HG02763 (cell line): ENCODE data around the gene HSPA4L.

Source experiments
- ATAC-seq: cut with Tn5 transposase; IDR thresholded peaks from one replicate; pipeline ENCODE4 v1.9.1; 2021; ENCODE audit warnings: mild to moderate bottlenecking, moderate library complexity; ENCODE audit not compliant: unreplicated experiment

Gene HSPA4L

DNA sequence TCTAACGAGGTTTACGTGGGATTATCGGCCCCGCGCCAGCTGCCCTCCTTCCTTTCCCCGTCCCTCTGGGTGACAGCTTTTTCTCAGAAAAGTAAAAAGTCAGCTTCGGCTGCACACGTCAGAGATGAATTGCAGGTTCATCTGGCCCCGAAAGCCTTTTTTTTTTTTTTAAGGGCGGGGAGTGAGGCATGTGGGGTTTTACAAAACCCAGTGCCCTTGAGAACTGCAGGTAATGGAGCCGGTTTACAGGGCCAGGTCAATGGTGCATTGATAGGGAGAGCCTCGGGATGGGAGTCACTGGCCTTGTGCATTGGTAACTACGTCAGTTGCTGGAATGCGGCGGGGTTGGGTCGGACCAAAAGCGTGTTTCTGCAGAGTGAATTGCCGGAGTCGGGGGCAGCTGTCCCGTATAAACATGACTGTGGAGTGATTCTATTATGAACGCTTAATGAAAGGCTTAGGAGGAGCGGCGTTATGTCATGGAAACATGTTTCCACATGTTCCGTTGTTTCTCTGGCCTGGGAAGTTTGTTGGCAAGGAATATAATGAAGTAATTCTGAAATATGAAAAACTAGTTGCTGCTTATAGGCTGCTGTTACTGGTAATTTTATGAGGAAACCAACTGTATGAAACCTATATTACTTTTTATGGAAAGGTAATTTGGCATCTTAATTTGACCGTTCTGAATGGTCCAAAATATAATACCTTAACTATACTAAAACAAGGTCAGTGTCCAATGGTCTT lies 1.1 kb downstream of the HSPA4L start:
- ATAC-seq = no peak

GRCh38 chr4:127783955-127784770 lies 2.0 kb downstream of the HSPA4L start:
- ATAC-seq = no peak

- ATAC-seq = peak; percentile 62
These were observed 6.4 kb downstream of the HSPA4L start for GRCh38 chr4:127788517-127788916.

DNA sequence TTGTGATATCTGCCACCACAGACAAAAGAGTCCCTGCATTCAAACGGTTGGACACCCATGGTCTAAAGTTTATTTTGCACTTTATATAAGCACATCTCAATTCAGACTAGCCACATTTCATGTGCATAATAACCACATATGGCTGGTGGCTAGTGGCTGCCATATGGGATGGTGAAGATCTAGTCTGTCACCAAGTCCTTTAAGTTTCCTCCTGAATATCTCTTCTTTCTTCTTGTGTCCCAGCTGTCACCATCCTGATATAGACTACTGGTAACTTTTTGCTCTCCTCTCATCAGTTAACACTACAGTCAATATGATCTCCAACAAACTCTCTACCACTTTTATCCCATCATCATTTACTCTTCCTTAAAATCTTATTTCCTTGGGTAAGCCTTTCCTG lies 9.3 kb downstream of the HSPA4L start:
- ATAC-seq = no peak

- no peak for ATAC-seq
These were observed 11.4 kb downstream of the HSPA4L start for GRCh38 chr4:127793528-127793927.

GRCh38 chr4:127799711-127800110 lies 17.6 kb downstream of the HSPA4L start:
- no peak for ATAC-seq

GRCh38 chr4:127809173-127809800 lies 27.2 kb downstream of the HSPA4L start:
- ATAC-seq = no peak

GRCh38 chr4:127810551-127810950 lies 28.4 kb downstream of the HSPA4L start:
- ATAC-seq = no peak

DNA sequence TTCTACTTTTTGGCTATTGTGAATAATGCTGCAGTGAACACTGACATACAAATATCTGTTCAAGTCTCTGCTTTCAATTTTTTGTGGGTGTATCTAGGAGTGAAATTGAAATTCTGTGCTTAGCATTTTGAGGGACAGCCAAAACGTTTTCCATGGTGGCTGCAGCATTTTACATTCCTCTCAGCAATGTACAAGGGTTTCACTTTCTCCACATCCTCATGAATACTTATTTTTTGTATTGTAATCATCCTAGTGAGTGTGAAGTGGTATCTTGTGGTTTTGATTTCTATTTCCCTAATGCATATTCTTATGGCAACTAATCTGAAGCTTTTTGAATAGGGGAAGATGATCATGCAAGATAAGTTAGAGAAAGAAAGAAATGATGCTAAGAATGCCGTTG lies 40.3 kb downstream of the HSPA4L start:
- no peak for ATAC-seq

DNA sequence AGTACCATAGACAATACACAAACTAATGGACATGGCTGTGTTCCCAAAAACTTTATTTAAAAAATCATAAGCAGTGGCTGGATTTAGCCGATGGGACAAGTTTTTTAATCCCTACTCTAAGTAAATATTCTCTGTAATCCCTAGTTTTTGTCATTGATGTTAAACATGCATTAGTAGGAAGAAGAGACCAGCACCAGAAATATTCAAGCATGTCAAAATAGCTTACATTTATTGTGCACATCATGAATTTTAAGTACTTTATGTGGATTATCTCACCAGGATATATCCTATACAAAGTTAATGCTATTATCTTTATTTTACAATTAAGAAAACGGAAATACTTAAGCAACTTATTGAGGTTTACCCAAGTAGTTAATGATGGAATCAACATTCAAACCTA lies 46.0 kb downstream of the HSPA4L start:
- no peak for ATAC-seq

DNA sequence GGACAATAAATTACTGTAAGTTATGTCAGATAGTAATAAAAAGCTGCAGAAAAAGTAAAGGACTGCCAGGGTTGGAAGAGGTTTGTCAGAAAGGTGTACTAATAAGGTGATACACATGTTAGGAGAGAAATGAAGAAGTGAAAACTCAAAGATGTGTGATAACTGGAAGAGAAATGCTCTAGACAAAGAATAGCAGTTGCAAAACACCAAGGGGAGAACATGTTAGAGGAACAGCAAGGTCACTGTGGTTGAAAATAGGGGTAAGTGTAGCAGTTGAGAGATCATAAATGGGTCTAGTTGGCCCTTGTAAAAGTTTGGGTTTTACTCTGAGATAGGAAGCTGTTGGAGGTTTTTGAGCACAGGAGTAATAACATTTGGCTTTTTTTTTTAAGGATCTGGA lies 46.9 kb downstream of the HSPA4L start:
- peak; percentile 73 for ATAC-seq

- peak; percentile 51 for ATAC-seq
These were observed 50.5 kb downstream of the HSPA4L start for GRCh38 chr4:127832585-127832984.

GRCh38 chr4:127843704-127844600 lies 61.8 kb downstream of the HSPA4L start:
- no peak for ATAC-seq

DNA sequence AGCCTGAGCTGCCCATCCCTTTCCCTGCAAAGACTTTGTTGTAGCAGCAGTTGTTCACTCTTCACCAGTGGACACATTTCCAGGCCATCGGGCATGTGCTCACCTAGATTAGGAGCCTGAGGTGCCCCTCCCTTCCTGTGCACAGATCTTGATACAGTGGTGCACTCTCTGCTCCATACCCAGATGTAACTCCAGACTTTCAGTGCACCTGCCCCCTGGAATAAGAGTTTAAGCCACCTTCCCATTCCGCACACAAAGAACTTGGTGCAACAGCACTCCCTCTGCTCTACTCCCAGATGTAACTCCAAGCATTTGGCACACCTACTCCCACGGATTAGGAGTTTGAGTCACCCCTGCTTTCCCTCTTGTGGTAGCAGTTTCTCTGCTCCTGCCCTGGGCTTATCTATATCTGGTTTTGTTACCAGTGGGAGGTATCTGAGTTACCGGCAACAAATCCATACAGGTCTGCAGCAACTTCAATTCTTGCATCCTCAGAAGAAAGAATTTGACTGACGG lies 62.5 kb downstream of the HSPA4L start:
- ATAC-seq = no peak

DNA sequence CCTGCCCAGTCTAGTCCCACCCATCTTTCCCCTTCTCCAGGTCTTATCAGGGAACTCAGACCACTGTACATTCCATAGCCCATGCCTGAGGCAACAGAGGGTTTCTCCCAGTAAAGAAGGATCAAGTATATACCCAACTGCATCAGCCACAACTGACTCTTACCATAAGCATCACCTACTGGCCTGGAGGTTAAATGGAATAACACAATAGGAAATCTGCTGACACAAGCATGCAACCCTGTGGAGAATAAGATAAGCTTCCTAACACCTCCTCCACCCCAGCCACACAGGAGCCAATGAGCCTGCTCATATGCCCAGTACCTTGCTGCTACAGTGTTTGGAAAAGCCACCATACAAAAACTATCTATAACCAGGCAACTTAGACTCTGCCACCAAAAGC lies 63.9 kb downstream of the HSPA4L start:
- ATAC-seq = no peak

- ATAC-seq = no peak
These were observed 64.6 kb downstream of the HSPA4L start for GRCh38 chr4:127846765-127847164.

DNA sequence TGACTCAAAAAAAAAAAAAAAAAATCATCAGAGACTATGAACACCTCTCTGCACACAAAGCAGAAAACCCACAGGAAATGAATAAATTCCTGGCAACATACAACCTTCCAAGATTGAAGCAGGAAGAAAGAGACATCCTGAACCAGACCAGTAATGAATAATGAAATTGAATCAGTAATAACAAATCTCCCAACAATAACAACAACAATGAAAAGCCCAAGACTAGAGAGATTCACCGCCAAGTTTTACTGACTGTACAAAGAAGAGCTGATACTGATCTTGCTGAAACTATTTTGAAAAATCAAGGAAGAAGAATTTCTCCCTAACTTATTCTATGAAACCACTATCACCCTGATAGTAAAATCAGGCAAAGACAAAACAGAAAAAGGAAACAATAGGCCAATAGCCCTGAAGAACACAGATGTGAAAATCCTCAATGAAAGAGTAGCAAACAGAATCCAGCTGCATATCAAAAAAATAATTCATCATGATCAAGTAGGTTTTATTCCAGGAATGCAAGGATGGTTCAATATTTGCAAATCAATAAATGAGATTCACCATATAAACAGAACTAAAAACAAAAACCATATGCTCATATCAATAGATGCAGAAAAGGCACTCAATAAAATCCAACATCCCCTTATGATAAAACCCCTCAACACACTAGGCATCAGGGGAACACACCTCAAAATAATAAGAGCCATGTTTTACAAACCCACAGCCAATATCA lies 67.5 kb downstream of the HSPA4L start:
- ATAC-seq = no peak

- ATAC-seq = no peak
These were observed 70.5 kb downstream of the HSPA4L start for GRCh38 chr4:127852661-127853060.

DNA sequence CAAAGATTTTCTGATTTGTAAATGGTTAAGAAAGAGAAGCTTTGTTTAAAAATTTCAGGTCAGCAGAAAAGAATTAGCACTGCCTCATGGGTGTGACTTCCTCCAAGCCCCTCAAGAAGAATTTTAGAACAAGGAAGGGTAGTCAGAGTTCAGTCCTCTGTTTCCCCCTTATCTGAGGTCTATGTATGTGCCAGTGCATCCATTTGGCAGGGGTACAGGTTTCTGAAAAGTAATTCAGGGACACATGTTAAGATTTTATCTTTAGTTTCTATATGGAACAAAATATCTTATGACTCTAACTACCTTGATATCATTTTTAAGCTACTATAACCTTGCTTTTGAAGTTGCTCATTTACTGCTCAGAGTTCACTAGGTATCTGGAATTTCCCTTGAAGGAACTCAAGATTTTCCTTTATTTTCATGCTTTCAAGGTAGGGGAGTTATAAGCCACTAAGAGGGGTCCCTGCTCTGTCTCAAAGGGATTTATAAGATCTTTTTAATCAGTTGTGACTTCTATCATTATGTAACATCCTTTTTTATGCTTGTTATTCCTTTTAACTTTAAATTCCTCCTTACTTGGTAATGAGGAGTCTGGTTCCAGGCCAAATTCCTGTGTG lies 74.2 kb downstream of the HSPA4L start:
- ATAC-seq = no peak
